Mesothelial cell of epicardium (in vitro differentiated cells): ENCODE results near the gene PDPR. TPM values are rescaled to one million over a fixed set of nuclear protein-coding genes. Genes with fewer than 3 reads are reported as not detected.
"Not testable (repeated sequence)": the region's sequence is repeated elsewhere in the genome, so short reads cannot be mapped to it uniquely, and the experiment has no call there.

Source experiments
- DNase-seq, 2 experiments: peaks; one replicate each; pipeline ENCODE4 v3.0.0; 2021; ENCODE audit warnings: low spot score in 2 of 2; ENCODE audit not compliant: unreplicated experiment in 2 of 2
- H3K27ac Mint-ChIP-seq: 2 replicates; pipeline ENCODE4 v1.8.0; 2021; ENCODE audit warnings: mixed read lengths
- H3K27me3 Mint-ChIP-seq: 2 replicates; pipeline ENCODE4 v1.8.0; 2021; ENCODE audit warnings: low read depth, mixed read lengths
- H3K36me3 Mint-ChIP-seq: 2 replicates; pipeline ENCODE4 v1.8.0; 2021; ENCODE audit warnings: mixed read lengths
- H3K4me1 Mint-ChIP-seq: 2 replicates; pipeline ENCODE4 v1.8.0; 2021; ENCODE audit warnings: mixed read lengths
- H3K4me3 Mint-ChIP-seq: 2 replicates; pipeline ENCODE4 v1.8.0; 2021; ENCODE audit warnings: mild to moderate bottlenecking, moderate library complexity, mixed read lengths
- H3K9me3 Mint-ChIP-seq: 2 replicates; pipeline ENCODE4 v1.8.0; 2021; ENCODE audit warnings: mixed read lengths
- total RNA-seq: library from RNA; stranded (reverse); gene quantifications from 3 replicates; pipeline ENCODE4 v1.2.1, GENCODE V29; 2021
- TF ChIP-seq, protein P1 (sequence below): fragments of 200-600 bp; sonication (generic); IDR thresholded peaks from one replicate; pipeline ENCODE4 v1.5.0; 2021; ENCODE audit warnings: antibody characterized with exemption; ENCODE audit not compliant: unreplicated experiment

PDPR gene
- total RNA-seq, 1 donor from 2014 or later = 33.3 TPM

GRCh38 chr16:70160388-70160787 lies 46.3 kb downstream of the PDPR start:
- H3K9me3 Mint-ChIP-seq = no peaks in the 10 kb centered on the region
- H3K4me3 Mint-ChIP-seq = no peak overlapping the region
- TF ChIP-seq, protein P1, sequence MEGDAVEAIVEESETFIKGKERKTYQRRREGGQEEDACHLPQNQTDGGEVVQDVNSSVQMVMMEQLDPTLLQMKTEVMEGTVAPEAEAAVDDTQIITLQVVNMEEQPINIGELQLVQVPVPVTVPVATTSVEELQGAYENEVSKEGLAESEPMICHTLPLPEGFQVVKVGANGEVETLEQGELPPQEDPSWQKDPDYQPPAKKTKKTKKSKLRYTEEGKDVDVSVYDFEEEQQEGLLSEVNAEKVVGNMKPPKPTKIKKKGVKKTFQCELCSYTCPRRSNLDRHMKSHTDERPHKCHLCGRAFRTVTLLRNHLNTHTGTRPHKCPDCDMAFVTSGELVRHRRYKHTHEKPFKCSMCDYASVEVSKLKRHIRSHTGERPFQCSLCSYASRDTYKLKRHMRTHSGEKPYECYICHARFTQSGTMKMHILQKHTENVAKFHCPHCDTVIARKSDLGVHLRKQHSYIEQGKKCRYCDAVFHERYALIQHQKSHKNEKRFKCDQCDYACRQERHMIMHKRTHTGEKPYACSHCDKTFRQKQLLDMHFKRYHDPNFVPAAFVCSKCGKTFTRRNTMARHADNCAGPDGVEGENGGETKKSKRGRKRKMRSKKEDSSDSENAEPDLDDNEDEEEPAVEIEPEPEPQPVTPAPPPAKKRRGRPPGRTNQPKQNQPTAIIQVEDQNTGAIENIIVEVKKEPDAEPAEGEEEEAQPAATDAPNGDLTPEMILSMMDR = no peak
- H3K36me3 Mint-ChIP-seq = peaks cover 22% of the 10 kb centered on the region
- DNase-seq = no peak
- H3K4me1 Mint-ChIP-seq = peaks cover 1% of the 10 kb centered on the region
- no peak overlapping the region for H3K27ac Mint-ChIP-seq
- no peaks in the 10 kb centered on the region for H3K27me3 Mint-ChIP-seq

DNA sequence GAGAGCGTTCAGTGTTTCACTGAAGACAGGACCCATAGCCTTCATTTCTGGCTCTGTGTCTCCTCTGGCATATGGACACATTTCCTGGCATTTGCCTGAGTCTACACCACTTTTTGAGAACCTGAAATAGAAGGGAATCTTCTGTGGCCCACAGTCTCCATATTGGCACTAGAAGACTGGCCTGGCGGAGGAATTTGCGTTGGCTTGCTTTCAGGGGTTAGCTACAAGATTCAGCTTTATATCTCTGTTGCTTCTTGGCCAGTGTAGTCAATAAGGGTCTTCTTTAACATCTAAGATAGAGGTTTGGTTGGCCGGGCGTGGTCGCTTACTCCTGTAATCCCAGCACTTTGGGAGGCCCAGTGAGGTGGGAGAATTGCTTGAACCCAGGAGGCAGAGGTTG lies 46.7 kb downstream of the PDPR start:
- no peak for DNase-seq
- H3K36me3 Mint-ChIP-seq = peaks cover 22% of the 10 kb centered on the region
- TF ChIP-seq, protein P1 = no peak
- no peak overlapping the region for H3K4me3 Mint-ChIP-seq
- no peaks in the 10 kb centered on the region for H3K9me3 Mint-ChIP-seq
- H3K4me1 Mint-ChIP-seq = peaks cover 1% of the 10 kb centered on the region
- no peak overlapping the region for H3K27ac Mint-ChIP-seq
- H3K27me3 Mint-ChIP-seq = no peaks in the 10 kb centered on the region

DNA sequence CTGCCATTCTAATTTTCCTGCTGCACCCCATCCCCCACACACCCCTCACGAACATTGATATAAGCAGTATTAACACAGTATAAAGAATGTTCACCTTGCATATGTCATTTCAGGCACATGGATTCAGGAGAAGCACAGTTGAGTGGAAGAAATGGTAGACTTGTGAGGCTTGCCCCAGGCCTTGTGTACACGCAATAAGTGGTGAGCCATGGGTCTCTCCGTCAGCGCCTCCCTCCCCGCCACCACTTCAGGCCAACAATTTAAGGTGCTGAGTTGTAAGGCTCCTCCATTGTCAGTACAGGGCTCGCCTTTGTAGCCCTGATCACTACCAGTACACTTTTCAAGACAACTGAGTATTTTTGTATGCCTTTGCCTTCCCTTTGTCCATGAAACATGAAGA lies 47.2 kb downstream of the PDPR start:
- no peak overlapping the region for H3K4me3 Mint-ChIP-seq
- DNase-seq = no peak
- peaks cover 21% of the 10 kb centered on the region for H3K36me3 Mint-ChIP-seq
- TF ChIP-seq, protein P1 = no peak
- no peak overlapping the region for H3K27ac Mint-ChIP-seq
- H3K4me1 Mint-ChIP-seq = peaks cover 1% of the 10 kb centered on the region
- no peaks in the 10 kb centered on the region for H3K9me3 Mint-ChIP-seq
- no peaks in the 10 kb centered on the region for H3K27me3 Mint-ChIP-seq

- Mint-ChIP-seq H3K27ac (no peak overlapping the region), H3K4me1 (peaks cover 1% of the 10 kb centered on the region), H3K36me3 (peaks cover 14% of the 10 kb centered on the region), H3K9me3 (no peaks in the 10 kb centered on the region), H3K27me3 (no peaks in the 10 kb centered on the region), H3K4me3 (no peak overlapping the region)
- TF ChIP-seq, protein P1 = no peak
- DNase-seq = no peak
Measured at GRCh38 chr16:70162041-70162451, 47.9 kb downstream of the PDPR start.

- no peak for DNase-seq
- H3K4me3 Mint-ChIP-seq = no peak overlapping the region
- H3K27me3 Mint-ChIP-seq = no peaks in the 10 kb centered on the region
- H3K27ac Mint-ChIP-seq = no peak overlapping the region
- no peaks in the 10 kb centered on the region for H3K9me3 Mint-ChIP-seq
- H3K4me1 Mint-ChIP-seq = peaks cover 1% of the 10 kb centered on the region
- H3K36me3 Mint-ChIP-seq = peaks cover 10% of the 10 kb centered on the region
- TF ChIP-seq, protein P1 = no peak
Measured at GRCh38 chr16:70163596-70163995, 49.5 kb downstream of the PDPR start.

DNA sequence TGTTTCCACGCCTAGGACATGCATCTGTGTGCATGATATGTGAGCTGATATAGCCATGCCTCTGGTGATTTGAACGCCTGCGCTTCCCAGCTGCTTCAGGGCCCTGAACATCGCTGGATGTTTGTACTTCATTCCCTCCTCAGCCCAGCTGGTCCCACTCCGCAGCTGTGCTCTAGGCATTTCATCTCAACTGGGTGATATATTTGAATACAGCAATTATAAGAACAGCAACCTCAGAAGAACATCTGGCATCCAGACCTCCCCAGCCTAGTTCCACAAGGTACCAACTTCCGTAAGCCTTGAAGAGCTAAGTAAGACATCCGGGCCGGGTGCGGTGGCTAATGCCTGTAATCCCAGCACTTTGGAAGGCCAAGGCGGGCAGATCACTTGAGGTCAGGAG lies 52.6 kb downstream of the PDPR start:
- not testable (repeated sequence) for H3K4me3 Mint-ChIP-seq, H3K36me3 Mint-ChIP-seq, H3K27me3 Mint-ChIP-seq, H3K9me3 Mint-ChIP-seq, DNase-seq, H3K4me1 Mint-ChIP-seq
- peak overlapping the region; percentile 21 for H3K27ac Mint-ChIP-seq

- not testable (repeated sequence) for H3K4me3 Mint-ChIP-seq, H3K4me1 Mint-ChIP-seq, H3K27me3 Mint-ChIP-seq, H3K9me3 Mint-ChIP-seq, H3K36me3 Mint-ChIP-seq, DNase-seq, H3K27ac Mint-ChIP-seq
Measured at GRCh38 chr16:70173212-70173837, 59.2 kb downstream of the PDPR start, which contains the start of gene CLEC18C. Gene CLEC18C, plus strand, starts transcription at chr16:70173787. Its CDS starts 492 bp downstream, at chr16:70174279.

DNA sequence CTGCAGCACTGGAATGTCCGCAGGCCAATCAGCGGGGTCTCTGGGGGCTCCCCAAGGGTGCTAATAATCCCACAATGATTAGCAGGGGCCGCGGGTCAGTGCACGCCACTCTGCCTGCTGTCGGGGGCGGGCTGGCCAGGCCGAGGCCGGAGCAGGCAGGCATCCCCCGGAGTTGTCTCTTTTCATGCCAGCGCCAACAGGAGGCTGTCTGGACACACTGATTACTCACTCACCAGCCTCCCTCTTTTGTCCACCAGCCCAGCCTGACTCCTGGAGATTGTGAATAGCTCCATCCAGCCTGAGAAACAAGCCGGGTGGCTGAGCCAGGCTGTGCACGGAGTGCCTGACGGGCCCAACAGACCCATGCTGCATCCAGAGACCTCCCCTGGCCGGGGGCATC lies 59.8 kb downstream of the PDPR start:
- not testable (repeated sequence) for DNase-seq, H3K27ac Mint-ChIP-seq, H3K9me3 Mint-ChIP-seq, H3K4me3 Mint-ChIP-seq, H3K27me3 Mint-ChIP-seq, H3K4me1 Mint-ChIP-seq, H3K36me3 Mint-ChIP-seq

- H3K27ac Mint-ChIP-seq, H3K27me3 Mint-ChIP-seq: not testable (repeated sequence)
Measured at GRCh38 chr16:70174387-70174932, 60.3 kb downstream of the PDPR start.

More at GRCh38 chr16:70174387-70174932, 60.3 kb downstream of the PDPR start:
- not testable (repeated sequence) for H3K4me1 Mint-ChIP-seq, H3K4me3 Mint-ChIP-seq, H3K9me3 Mint-ChIP-seq, H3K36me3 Mint-ChIP-seq, DNase-seq
